GM12891 (cell line): ENCODE measurements around the gene WDFY2.
A peak's percentile ranks its signal among the peaks of the same experiment; 100 is the strongest.

ENCODE experiments used
- DNase-seq: peaks from one replicate; pipeline ENCODE4 v3.0.0; 2011; ENCODE audit warnings: low spot score; ENCODE audit not compliant: insufficient read length
- FAIRE-seq: peaks from 2 replicates; lab custom pipeline; 2011; peaks lifted over from hg19 to GRCh38; lab: Jason Lieb, UNC
- PAX5 ChIP-seq: IDR thresholded peaks from 2 replicates; pipeline ENCODE4 v1.6.1; 2011; ENCODE audit warnings: low read length, moderate library complexity, mild to moderate bottlenecking; ENCODE audit not compliant: insufficient read depth, severe bottlenecking
- POLR2A ChIP-seq: IDR thresholded peaks from 2 replicates; pipeline ENCODE4 v1.6.1; 2011; ENCODE audit warnings: low read depth, low read length, control low read depth
- POLR2AphosphoS5 ChIP-seq: IDR thresholded peaks from 2 replicates; pipeline ENCODE4 v1.6.1; 2011; ENCODE audit warnings: low read depth, low read length, control low read depth
- POU2F2 ChIP-seq: IDR thresholded peaks from 2 replicates; pipeline ENCODE4 v1.6.1; 2011; ENCODE audit warnings: low read depth, mild to moderate bottlenecking, control low read depth, low read length, moderate library complexity
- SPI1 ChIP-seq: IDR thresholded peaks from 2 replicates; pipeline ENCODE4 v1.6.1; 2011; ENCODE audit warnings: low read depth, low read length, control low read depth
- TAF1 ChIP-seq: IDR thresholded peaks from 2 replicates; pipeline ENCODE4 v1.6.1; 2011; ENCODE audit warnings: low read depth, low read length, control low read depth

The WDFY2 gene

GRCh38 chr13:51719394-51719793 is 135.1 kb downstream of the WDFY2 start:
- TF ChIP-seq POU2F2 (no peak), PAX5 (no peak), TAF1 (no peak), POLR2A (no peak), SPI1 (no peak), POLR2AphosphoS5 (no peak)
- DNase-seq (no peak), FAIRE-seq (peak; percentile 31)

GRCh38 chr13:51721496-51721895 is 137.2 kb downstream of the WDFY2 start:
- TF ChIP-seq SPI1 (peak; percentile 82), POU2F2 (no peak)
- no peak for DNase-seq
- peak; percentile 94 for FAIRE-seq

- TF ChIP-seq TAF1 = no peak
- no peak for TF ChIP-seq PAX5
- no peak for TF ChIP-seq SPI1
- TF ChIP-seq POLR2AphosphoS5 = no peak
- TF ChIP-seq POU2F2 = no peak
- TF ChIP-seq POLR2A = no peak
- FAIRE-seq (no peak), DNase-seq (no peak)
These were observed 139.3 kb downstream of the WDFY2 start for GRCh38 chr13:51723529-51723928.

- DNase-seq = no peak
- TF ChIP-seq TAF1 (no peak), PAX5 (no peak), POU2F2 (no peak), POLR2AphosphoS5 (no peak), POLR2A (no peak), SPI1 (no peak)
- FAIRE-seq = no peak
These were observed 140.5 kb downstream of the WDFY2 start for GRCh38 chr13:51724721-51725120.

GRCh38 chr13:51726446-51727193 is 142.4 kb downstream of the WDFY2 start:
- DNase-seq (no peak), FAIRE-seq (no peak)
- TF ChIP-seq TAF1 = no peak
- no peak for TF ChIP-seq POU2F2
- no peak for TF ChIP-seq PAX5
- no peak for TF ChIP-seq POLR2AphosphoS5
- TF ChIP-seq SPI1 = no peak
- TF ChIP-seq POLR2A = no peak

- no peak for DNase-seq
These were observed 143.5 kb downstream of the WDFY2 start for GRCh38 chr13:51727634-51728274.

GRCh38 chr13:51728275-51728673 is 144.0 kb downstream of the WDFY2 start:
- TF ChIP-seq POLR2A (no peak), PAX5 (no peak), POU2F2 (no peak), SPI1 (no peak), POLR2AphosphoS5 (no peak), TAF1 (no peak)
- DNase-seq (no peak), FAIRE-seq (no peak)

More at GRCh38 chr13:51727634-51728274, 143.5 kb downstream of the WDFY2 start:
- peak; percentile 26 for FAIRE-seq
- TF ChIP-seq POU2F2 (no peak), POLR2AphosphoS5 (no peak), POLR2A (no peak), TAF1 (no peak), PAX5 (no peak), SPI1 (no peak)

GRCh38 chr13:51728972-51729371 is 144.7 kb downstream of the WDFY2 start:
- FAIRE-seq (no peak), DNase-seq (no peak)
- TF ChIP-seq POLR2AphosphoS5 (no peak), POU2F2 (no peak), TAF1 (no peak), SPI1 (no peak)

- FAIRE-seq = no peak
- no peak for DNase-seq
- no peak for TF ChIP-seq SPI1
- no peak for TF ChIP-seq POLR2AphosphoS5
- TF ChIP-seq PAX5 = no peak
- no peak for TF ChIP-seq POU2F2
- TF ChIP-seq TAF1 = no peak
- TF ChIP-seq POLR2A = no peak
These were observed 145.7 kb downstream of the WDFY2 start for GRCh38 chr13:51729866-51730553.

GRCh38 chr13:51730927-51731326 is 146.7 kb downstream of the WDFY2 start:
- DNase-seq = no peak
- FAIRE-seq = peak; percentile 33
- TF ChIP-seq POLR2A = no peak
- no peak for TF ChIP-seq TAF1
- TF ChIP-seq POU2F2 = no peak
